CD14-positive monocyte (primary cell): Measurements from ENCODE around the gene CEP97. TPM values are rescaled to one million over a fixed set of nuclear protein-coding genes. Genes with fewer than 3 reads are reported as not detected.
"Not testable (repeated sequence)": the region's sequence is repeated elsewhere in the genome, so short reads cannot be mapped to it uniquely, and the experiment has no call there.

ENCODE experiments used
- DNase-seq, 3 donors: peaks; one replicate each; pipeline ENCODE4 v3.0.0-alpha.2; 2011 to 2022
- H2AFZ ChIP-seq: 2 replicates; pipeline ENCODE4 v1.6.0; 2012; ENCODE audit warnings: mild to moderate bottlenecking, low read depth, low read length, inconsistent platforms; ENCODE audit not compliant: insufficient read depth, poor library complexity, severe bottlenecking
- H3K27ac ChIP-seq, 2 donors: 1 replicate in 1 of 2; 2 replicates in 1 of 2; pipeline ENCODE4 v1.5.1; 2012 to 2013; ENCODE audit warnings: low read length in 2 of 2, control low read depth in 1 of 2, inconsistent platforms in 1 of 2, low read depth in 1 of 2, mild to moderate bottlenecking in 1 of 2
- H3K27me3 ChIP-seq, 2 donors: one replicate each; pipeline versions ENCODE4 v1.6.0 to v1.6.1; 2011 to 2013; ENCODE audit warnings: low read length in 2 of 2; ENCODE audit not compliant: control insufficient read depth in 2 of 2, insufficient read depth in 2 of 2
- H3K36me3 ChIP-seq, 2 donors: replicated peaks in 1 of 2; 1 replicate in 1 of 2; 2 replicates in 1 of 2; pipeline versions ENCODE4 v1.5.1 to v1.6.1; 2012 to 2013; ENCODE audit warnings: low read length in 2 of 2, control low read depth in 1 of 2, inconsistent platforms in 1 of 2, mild to moderate bottlenecking in 1 of 2; ENCODE audit not compliant: insufficient read depth in 2 of 2, control insufficient read depth in 1 of 2
- H3K4me1 ChIP-seq, 2 donors: 1 replicate in 1 of 2; 2 replicates in 1 of 2; pipeline versions ENCODE4 v1.5.1 to v1.6.1; 2012 to 2013; ENCODE audit warnings: low read length in 2 of 2, control low read depth in 1 of 2, inconsistent platforms in 1 of 2, mild to moderate bottlenecking in 1 of 2, moderate library complexity in 1 of 2; ENCODE audit not compliant: insufficient read depth in 2 of 2, control insufficient read depth in 1 of 2
- H3K4me2 ChIP-seq: replicated peaks from 2 replicates; pipeline ENCODE3; 2012; ENCODE audit warnings: low read length, moderate library complexity, mild to moderate bottlenecking; ENCODE audit not compliant: poor library complexity, severe bottlenecking; ENCODE audit errors: extremely low read depth
- H3K4me3 ChIP-seq, 3 experiments: fragments of 200-600 bp in 1 of 3; sonication (generic) in 1 of 3; replicated peaks in 1 of 3; 1 replicate in 2 of 3; 2 replicates in 1 of 3; pipeline ENCODE4 v1.5.1; 2011 to 2013; ENCODE audit warnings: low read length in 3 of 3, mild to moderate bottlenecking in 3 of 3, control low read depth in 2 of 3, low read depth in 2 of 3, inconsistent platforms in 1 of 3, moderate library complexity in 1 of 3
- H3K79me2 ChIP-seq: 2 replicates; pipeline ENCODE4 v1.6.0; 2012; ENCODE audit warnings: mild to moderate bottlenecking, control low read depth, inconsistent platforms, low read length, moderate library complexity; ENCODE audit not compliant: insufficient read depth
- H3K9ac ChIP-seq: 2 replicates; pipeline ENCODE4 v1.6.0; 2017; ENCODE audit warnings: low read length, mild to moderate bottlenecking; ENCODE audit not compliant: insufficient read depth, poor library complexity, severe bottlenecking
- H3K9me3 ChIP-seq, 2 donors: replicated peaks in 1 of 2; 1 replicate in 1 of 2; 2 replicates in 1 of 2; pipeline versions ENCODE4 v1.5.1 to v1.6.1; 2012 to 2013; ENCODE audit warnings: low read length in 2 of 2, control low read depth in 1 of 2; ENCODE audit not compliant: control insufficient read depth in 1 of 2, insufficient read depth in 1 of 2
- H4K20me1 ChIP-seq: 2 replicates; pipeline ENCODE4 v1.6.0; 2012; ENCODE audit warnings: mild to moderate bottlenecking, low read length, control low read depth, moderate library complexity; ENCODE audit not compliant: insufficient read depth
- H3K27ac Mint-ChIP-seq, 7 donors: one replicate each; pipeline ENCODE4 v1.8.0; 2020; ENCODE audit warnings: mild to moderate bottlenecking in 7 of 7, mixed read lengths in 7 of 7, moderate library complexity in 6 of 7, inconsistent platforms in 2 of 7
- H3K27me3 Mint-ChIP-seq, 3 donors: one replicate each; pipeline ENCODE4 v1.8.0; 2021 to 2022; ENCODE audit warnings: low read depth in 3 of 3, mild to moderate bottlenecking in 3 of 3, mixed read lengths in 3 of 3, moderate library complexity in 3 of 3, inconsistent platforms in 1 of 3
- H3K36me3 Mint-ChIP-seq, 2 donors: one replicate each; pipeline ENCODE4 v1.8.0; 2020; ENCODE audit warnings: mixed read lengths in 2 of 2, inconsistent platforms in 1 of 2, mild to moderate bottlenecking in 1 of 2
- H3K4me1 Mint-ChIP-seq: one replicate; pipeline ENCODE4 v1.8.0; 2020; ENCODE audit warnings: mild to moderate bottlenecking, mixed read lengths
- H3K4me3 Mint-ChIP-seq, 2 donors: one replicate each; pipeline ENCODE4 v1.8.0; 2020; ENCODE audit warnings: mild to moderate bottlenecking in 2 of 2, mixed read lengths in 2 of 2, moderate library complexity in 1 of 2
- H3K9me3 Mint-ChIP-seq, 7 donors: one replicate each; pipeline ENCODE4 v1.8.0; 2020 to 2022; ENCODE audit warnings: mixed read lengths in 7 of 7, mild to moderate bottlenecking in 6 of 7, moderate library complexity in 6 of 7, inconsistent platforms in 2 of 7
- CTCF ChIP-seq: fragments of 200-600 bp; IDR thresholded peaks from one replicate; pipeline ENCODE4 v1.8.0; 2022; ENCODE audit warnings: antibody characterized with exemption, mild to moderate bottlenecking
- WGBS: methylation state at CpG from one replicate; pipeline ENCODE4 v1.1.5; 2013; ENCODE audit warnings: missing lambda C conversion rate; ENCODE audit not compliant: insufficient coverage; 5-methylcytosine and 5-hydroxymethylcytosine counted together
- intact Hi-C, 2 donors: fragments of 100-400 bp; cut with micrococcal nuclease; formaldehyde crosslinking; loops; one replicate each; pipeline versions ENCODE4 v1.15.0 to v1.15.1; 2023
- polyA plus RNA-seq, 3 donors: library from polyadenylated mRNA; depleted of rRNA in 1 of 3; unstranded in 2 of 3; stranded (reverse) in 1 of 3; fragments of 300-500 nt in 2 of 3; fragments of >200 nt in 1 of 3; fragmentation: Illumina TruSeq in 2 of 3; gene quantifications; 1 replicate in 2 of 3; 2 replicates in 1 of 3; pipeline ENCODE4 v1.2.3, GENCODE V29; 2012 to 2021

CEP97 gene
- polyA plus RNA-seq, 3 donors: 0.79 to 1.7 (median 1.5) TPM

GRCh38 chr3:101693540-101693939 lies 30.9 kb upstream of the CEP97 start:
- H3K9me3 ChIP-seq, H2AFZ ChIP-seq, H3K27me3 ChIP-seq, H3K4me3 Mint-ChIP-seq, H3K4me2 ChIP-seq, H3K36me3 Mint-ChIP-seq, H3K9me3 Mint-ChIP-seq, H3K27ac Mint-ChIP-seq, H3K36me3 ChIP-seq, H4K20me1 ChIP-seq, H3K4me3 ChIP-seq, H3K27me3 Mint-ChIP-seq, H3K27ac ChIP-seq, intact Hi-C loops, H3K9ac ChIP-seq, H3K79me2 ChIP-seq: not testable (repeated sequence)
- peak; percentile 54 for TF ChIP-seq CTCF
- peaks cover 23 to 24% of the 10 kb centered on the region in 2 donors for H3K4me1 ChIP-seq
- H3K4me1 Mint-ChIP-seq: peaks cover 26% of the 10 kb centered on the region
- 69% methylated on average over 3 of the region's 13 CpGs for WGBS
- DNase-seq: peak in 2 of 3 donors; percentile 45 to 46

GRCh38 chr3:101694836-101695235 lies 29.6 kb upstream of the CEP97 start:
- H3K27me3 ChIP-seq, intact Hi-C loops, H4K20me1 ChIP-seq, H3K4me2 ChIP-seq, H3K9me3 Mint-ChIP-seq, H2AFZ ChIP-seq, H3K9ac ChIP-seq, H3K27ac Mint-ChIP-seq, H3K4me3 Mint-ChIP-seq, H3K27ac ChIP-seq, DNase-seq, H3K4me3 ChIP-seq, H3K9me3 ChIP-seq, H3K36me3 ChIP-seq, H3K79me2 ChIP-seq, H3K27me3 Mint-ChIP-seq, H3K36me3 Mint-ChIP-seq: not testable (repeated sequence)
- peaks cover 10 to 11% of the 10 kb centered on the region in 2 donors for H3K4me1 ChIP-seq
- H3K4me1 Mint-ChIP-seq: peaks cover 14% of the 10 kb centered on the region
- no CpG with 5 or more reads among the region's 4 CpGs for WGBS
